ENCODE results near the gene CLSTN3. TPM values are rescaled to one million over a fixed set of nuclear protein-coding genes. Genes with fewer than 3 reads are reported as not detected.
A peak's percentile ranks its signal among the peaks of the same experiment; 100 is the strongest.

The CLSTN3 gene
- total RNA-seq, 1 experiment from 2014 or later, result 24.7 TPM

GRCh38 chr12:7108796-7109571 is 21.2 kb upstream of the CLSTN3 start, which contains the start of gene C1RL (continued):
- TF ChIP-seq CTCF (IDR thresholded peaks at IDR 0.05) (peak; percentile 92), ATF2 (CRISPR knock-in tag; IDR thresholded peaks at IDR 0.05; ENCODE audit: borderline replicate concordance, low read depth) (no peak), KAT7 (CRISPR knock-in tag; IDR thresholded peaks at IDR 0.05; ENCODE audit: borderline replicate concordance) (no peak), ZNF532 (CRISPR knock-in tag; IDR thresholded peaks at IDR 0.05; ENCODE audit: borderline replicate concordance) (no peak), ZMAT4 (CRISPR knock-in tag; IDR thresholded peaks at IDR 0.05) (no peak), ZBTB21 (CRISPR knock-in tag; IDR thresholded peaks at IDR 0.05; ENCODE audit: borderline replicate concordance) (0 out of 2 replicates have a peak, but pooled peaks have one; percentile 12)

GRCh38 chr12:7109572-7109920 is 20.6 kb upstream of the CLSTN3 start:
- DNase-seq (ENCODE audit: low spot score), result no peak
- Mint-ChIP-seq H3K36me3 (peaks cover 18% of the 10 kb centered on the region), H3K27me3 (ENCODE audit: low read depth) (no peaks in the 10 kb centered on the region), H3K27ac (no peak overlapping the region), H3K4me1 (peaks cover 12% of the 10 kb centered on the region), H3K9me3 (peaks cover 12% of the 10 kb centered on the region), H3K4me3 (peak overlapping the region; percentile 89)
- POLR2A ChIA-PET, result interaction anchor here (0.5 to 2.5 kb wide), 2 partner anchors 13 to 166 kb away, joined by 3 to 19 read pairs; partner anchors contain the start of genes C12orf57 and RNU7-1
- CTCF ChIA-PET, result interaction anchor here (0.6 to 3.6 kb wide), 21 partner anchors 16 to 237 kb away, joined by 3 to 63 read pairs (median 5); partner anchors contain the start of genes C12orf57, C1R, C1S and CLSTN3
- no peak for ATAC-seq
- TF ChIP-seq RORB (CRISPR knock-in tag; IDR thresholded peaks at IDR 0.05) (no peak), MYBL2 (CRISPR knock-in tag; IDR thresholded peaks at IDR 0.05) (no peak), ZNF425 (CRISPR knock-in tag; conservative IDR thresholded peaks at IDR 0.05) (no peak), ZNF396 (CRISPR knock-in tag; IDR thresholded peaks at IDR 0.05; ENCODE audit: borderline replicate concordance) (no peak), E2F5 (CRISPR knock-in tag; IDR thresholded peaks at IDR 0.05) (no peak), SOX15 (CRISPR knock-in tag; IDR thresholded peaks at IDR 0.05) (no peak), USF1 (CRISPR knock-in tag; IDR thresholded peaks at IDR 0.05) (no peak), TP53 (CRISPR knock-in tag; IDR thresholded peaks at IDR 0.05) (no peak), CTCF (IDR thresholded peaks at IDR 0.05) (no peak), ZNF281 (CRISPR knock-in tag; IDR thresholded peaks at IDR 0.05) (no peak), JUN (CRISPR knock-in tag; IDR thresholded peaks at IDR 0.05) (no peak)
